ENCODE results near the gene EPHA6. TPM values are rescaled to one million over a fixed set of nuclear protein-coding genes. Genes with fewer than 3 reads are reported as not detected.

EPHA6 gene
- total RNA-seq, 1 experiment from 2014 or later: 0.61 TPM

GRCh38 chr3:96833301-96833700, 18.9 kb downstream of the EPHA6 start:
- Histone ChIP-seq H4K8ac (replicated peaks; ENCODE audit: insufficient read length, low read depth, low read length) (no peak overlapping the region), H4K5ac (ENCODE audit: insufficient read length, low read depth, low read length) (no peak overlapping the region), H2BK15ac (ENCODE audit: low read depth, low read length) (no peak overlapping the region), H3K79me2 (ENCODE audit: insufficient read depth, low read length) (no peaks in the 10 kb centered on the region), H3K23ac (ENCODE audit: insufficient read length, low read depth, low read length) (no peak overlapping the region), H3K4me1 (ENCODE audit: insufficient read depth, low read length) (no peaks in the 10 kb centered on the region), H3K56ac (ENCODE audit: insufficient read length, low read depth, low read length) (no peak overlapping the region), H3K4me2 (ENCODE audit: insufficient read depth, insufficient read length, low read length) (no peak overlapping the region), H3K18ac (ENCODE audit: insufficient read length, low read depth, low read length) (no peak overlapping the region), H3K4ac (ENCODE audit: low read depth, low read length) (no peak overlapping the region), H3K9ac (ENCODE audit: extremely low read depth, insufficient read length, low read length) (no peak overlapping the region), H3K9me3 (ENCODE audit: control insufficient read depth, low read depth, low read length) (no peaks in the 10 kb centered on the region), H4K91ac (ENCODE audit: insufficient read length, low read depth, low read length) (no peak overlapping the region), H4K20me1 (ENCODE audit: control insufficient read depth, insufficient read depth, insufficient read length) (no peaks in the 10 kb centered on the region), H3K27me3 (ENCODE audit: insufficient read depth, low read length) (no peaks in the 10 kb centered on the region), H2BK5ac (ENCODE audit: insufficient read length, low read length) (no peak overlapping the region), H3T11ph (ENCODE audit: low read length) (no peak overlapping the region), H2BK12ac (ENCODE audit: insufficient read length, low read depth, low read length) (no peak overlapping the region), H3K27ac (ENCODE audit: insufficient read length, low read depth, low read length) (no peak overlapping the region), H2AK5ac (ENCODE audit: insufficient read length, low read length) (no peak overlapping the region), H2BK20ac (ENCODE audit: low read depth, low read length, poor library complexity, severe bottlenecking) (no peak overlapping the region), H3K14ac (ENCODE audit: insufficient read depth, low read length) (no peak overlapping the region), H2BK120ac (ENCODE audit: low read depth, low read length, poor library complexity, severe bottlenecking) (no peak overlapping the region), H3K79me1 (ENCODE audit: insufficient read depth, low read depth, low read length, poor library complexity, severe bottlenecking) (no peaks in the 10 kb centered on the region), H3K23me2 (ENCODE audit: insufficient read length, low read depth, low read length, poor library complexity, severe bottlenecking) (no peaks in the 10 kb centered on the region), H2AFZ (ENCODE audit: low read length) (no peak overlapping the region)
- Mint-ChIP-seq H3K27ac (no peak overlapping the region), H3K4me1 (no peaks in the 10 kb centered on the region), H3K27me3 (ENCODE audit: low read depth) (no peaks in the 10 kb centered on the region), H3K36me3 (ENCODE audit: insufficient read depth in 1 of 3, low read depth in 3 of 3) (no peaks in the 10 kb centered on the region), H3K4me3 (no peak overlapping the region), H3K9me3 (no peaks in the 10 kb centered on the region)
- DNase-seq: no peak
- TF ChIP-seq, protein P1, sequence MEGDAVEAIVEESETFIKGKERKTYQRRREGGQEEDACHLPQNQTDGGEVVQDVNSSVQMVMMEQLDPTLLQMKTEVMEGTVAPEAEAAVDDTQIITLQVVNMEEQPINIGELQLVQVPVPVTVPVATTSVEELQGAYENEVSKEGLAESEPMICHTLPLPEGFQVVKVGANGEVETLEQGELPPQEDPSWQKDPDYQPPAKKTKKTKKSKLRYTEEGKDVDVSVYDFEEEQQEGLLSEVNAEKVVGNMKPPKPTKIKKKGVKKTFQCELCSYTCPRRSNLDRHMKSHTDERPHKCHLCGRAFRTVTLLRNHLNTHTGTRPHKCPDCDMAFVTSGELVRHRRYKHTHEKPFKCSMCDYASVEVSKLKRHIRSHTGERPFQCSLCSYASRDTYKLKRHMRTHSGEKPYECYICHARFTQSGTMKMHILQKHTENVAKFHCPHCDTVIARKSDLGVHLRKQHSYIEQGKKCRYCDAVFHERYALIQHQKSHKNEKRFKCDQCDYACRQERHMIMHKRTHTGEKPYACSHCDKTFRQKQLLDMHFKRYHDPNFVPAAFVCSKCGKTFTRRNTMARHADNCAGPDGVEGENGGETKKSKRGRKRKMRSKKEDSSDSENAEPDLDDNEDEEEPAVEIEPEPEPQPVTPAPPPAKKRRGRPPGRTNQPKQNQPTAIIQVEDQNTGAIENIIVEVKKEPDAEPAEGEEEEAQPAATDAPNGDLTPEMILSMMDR (conservative IDR thresholded peaks at IDR 0.05): no peak
